Activated naive CD4-positive, alpha-beta T cell treated with Interleukin-2 at 50 U/mL for 16 hours (primary cell): ENCODE data around the gene SLC39A11.
"Not testable (repeated sequence)": the region's sequence is repeated elsewhere in the genome, so short reads cannot be mapped to it uniquely, and the experiment has no call there.

ENCODE experiments used
- DNase-seq: peaks from one replicate; pipeline ENCODE4 v3.0.0-alpha.2; 2020

SLC39A11 gene

DNA sequence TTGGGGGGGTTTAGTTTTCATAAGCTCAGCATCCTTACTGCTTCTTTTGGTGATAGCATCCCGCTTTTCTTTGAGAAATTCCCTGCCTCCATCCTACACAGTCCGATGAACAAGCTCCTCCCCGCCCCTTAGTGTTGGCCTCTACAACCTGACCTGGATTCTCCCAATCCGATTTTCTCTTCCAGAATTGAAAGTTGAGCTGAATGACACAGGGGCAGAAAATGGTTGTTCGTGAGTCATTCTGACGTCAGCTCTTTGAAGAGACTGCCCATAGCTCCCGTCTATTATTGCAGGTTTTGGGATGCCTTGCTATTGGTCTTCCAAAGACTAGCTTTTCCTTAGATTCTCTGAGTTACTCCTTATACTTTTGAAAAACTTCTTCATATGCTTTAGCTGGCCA, 279.7 kb downstream of the SLC39A11 start:
- no peak for DNase-seq

DNA sequence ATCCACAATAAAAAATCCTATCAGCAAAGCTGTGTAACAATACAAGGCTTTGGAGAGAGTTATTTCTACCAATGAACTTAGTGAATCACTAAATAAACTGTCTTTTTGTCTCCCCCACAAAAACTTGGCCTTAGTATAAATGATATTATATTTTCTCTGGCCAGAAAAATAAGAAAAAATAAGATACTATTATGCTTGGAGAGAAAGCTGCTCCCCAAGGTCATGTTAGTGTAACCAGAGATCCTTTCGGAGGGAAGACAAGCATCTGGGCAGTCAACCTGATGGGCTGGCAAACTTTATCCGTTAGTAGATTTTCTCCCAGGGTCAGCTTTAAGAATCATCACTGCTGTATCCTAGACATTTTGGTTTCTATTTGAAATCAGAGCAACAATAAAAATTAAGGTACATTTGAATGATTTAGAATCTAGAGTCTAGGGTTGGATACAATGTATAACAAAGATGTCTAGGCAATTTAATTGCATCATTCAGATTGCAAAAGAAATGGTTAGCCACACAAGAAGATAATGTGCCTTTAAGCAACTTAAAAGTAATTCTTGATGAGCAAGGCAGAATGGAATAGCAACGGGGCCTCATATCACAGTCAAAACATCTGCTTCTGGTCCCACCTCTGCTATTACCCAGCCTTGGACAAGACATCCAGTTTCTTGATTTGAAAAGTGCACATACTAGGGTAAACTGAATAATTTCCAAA, 280.4 kb downstream of the SLC39A11 start:
- DNase-seq = no peak

DNA sequence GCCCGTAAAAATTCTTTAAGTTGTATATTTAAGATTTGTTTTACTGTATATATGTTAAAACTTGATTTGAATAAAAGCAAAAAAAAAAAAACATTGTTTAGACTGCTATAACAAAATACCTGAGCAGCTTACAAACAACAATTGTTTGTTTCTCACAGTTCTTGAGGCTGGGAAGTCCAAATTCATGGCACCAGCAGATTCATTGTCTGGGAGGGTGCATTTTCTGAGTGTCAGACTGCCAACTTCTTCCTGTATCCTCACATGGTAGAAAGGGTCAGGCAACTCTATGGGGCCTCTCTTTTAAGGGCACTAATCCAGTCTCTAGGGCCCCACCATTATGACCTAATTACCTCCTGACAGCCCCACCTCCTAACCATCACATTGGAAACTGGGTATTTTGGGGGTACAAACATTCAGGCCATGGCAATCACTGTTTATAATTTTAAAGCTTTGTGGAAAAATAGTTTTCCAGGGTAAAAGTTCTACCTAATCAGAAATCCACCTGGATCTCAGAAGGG, 281.4 kb downstream of the SLC39A11 start:
- no peak for DNase-seq

DNA sequence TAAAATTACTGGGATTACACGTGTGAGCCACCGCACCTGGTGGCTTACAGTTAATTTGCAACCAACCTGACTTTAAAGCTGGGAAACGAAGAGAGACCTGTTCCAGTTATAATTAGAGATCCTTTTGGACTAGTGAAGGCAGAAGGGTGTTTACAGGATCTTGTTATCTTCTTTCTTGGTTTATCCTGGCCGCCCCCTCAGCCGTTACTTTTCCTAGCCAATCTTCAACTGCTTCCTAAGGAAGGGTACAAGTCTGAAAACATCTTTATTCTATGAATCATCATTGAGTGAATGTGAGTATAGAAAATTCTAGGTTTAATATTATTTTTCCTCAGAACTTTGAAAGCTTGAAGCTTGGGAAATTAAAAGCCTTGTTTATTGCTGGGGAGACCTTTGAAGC, 286.5 kb downstream of the SLC39A11 start:
- DNase-seq = no peak

DNA sequence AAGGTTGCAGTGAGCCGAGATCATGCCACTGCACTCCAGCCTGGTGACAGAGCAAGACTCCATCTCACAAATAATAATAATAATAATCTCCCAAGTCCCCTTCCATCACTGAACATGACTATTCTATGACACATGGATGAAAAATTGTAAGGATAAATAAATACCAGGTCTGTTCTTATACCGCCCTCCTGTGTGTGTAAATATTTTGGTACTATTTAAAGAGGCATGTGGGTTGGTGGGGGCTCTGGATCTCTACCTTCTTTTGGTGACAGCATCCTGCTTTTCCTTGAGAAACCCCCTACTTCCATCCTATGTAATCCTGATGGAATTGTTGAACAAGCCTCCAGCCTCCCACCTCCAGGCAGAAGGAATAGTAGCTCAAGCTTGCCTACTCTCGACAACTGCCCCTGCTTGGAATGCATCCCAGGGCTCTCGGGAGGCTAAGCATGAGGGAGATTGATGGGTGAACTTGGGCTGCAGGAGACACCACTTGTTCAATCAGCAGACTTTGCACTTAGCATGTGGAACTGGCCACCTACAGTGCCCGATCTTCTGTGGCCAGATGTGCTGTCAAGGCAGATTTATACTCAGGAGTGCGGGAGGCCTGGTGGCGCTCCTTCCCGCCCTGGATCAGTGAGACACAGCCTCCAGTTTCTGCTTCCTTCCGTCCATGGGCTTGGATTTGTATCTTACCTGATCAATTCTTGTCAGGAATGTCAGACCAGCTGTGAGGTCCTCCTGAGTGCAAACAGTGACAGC, 287.4 kb downstream of the SLC39A11 start:
- DNase-seq = no peak

DNA sequence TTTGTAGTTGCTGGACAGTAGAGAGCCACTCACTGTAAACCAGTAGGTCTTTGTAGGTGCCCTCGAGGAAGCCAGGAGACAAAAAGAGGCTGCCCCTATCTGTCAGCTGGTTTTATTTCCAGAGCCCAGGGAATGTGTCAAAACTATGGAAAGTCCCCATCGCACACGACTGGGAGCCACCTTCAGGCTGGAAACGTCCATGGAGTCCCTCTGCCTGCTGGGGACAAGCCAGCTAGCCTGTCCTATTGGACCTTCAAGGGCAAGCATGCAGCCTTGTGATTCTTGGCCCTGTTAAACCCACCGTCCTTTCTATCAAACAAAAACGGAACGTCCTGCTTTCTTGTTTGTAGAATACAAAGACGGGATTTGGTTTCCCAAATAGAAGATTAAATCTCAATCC, 289.8 kb downstream of the SLC39A11 start:
- DNase-seq = no peak

DNA sequence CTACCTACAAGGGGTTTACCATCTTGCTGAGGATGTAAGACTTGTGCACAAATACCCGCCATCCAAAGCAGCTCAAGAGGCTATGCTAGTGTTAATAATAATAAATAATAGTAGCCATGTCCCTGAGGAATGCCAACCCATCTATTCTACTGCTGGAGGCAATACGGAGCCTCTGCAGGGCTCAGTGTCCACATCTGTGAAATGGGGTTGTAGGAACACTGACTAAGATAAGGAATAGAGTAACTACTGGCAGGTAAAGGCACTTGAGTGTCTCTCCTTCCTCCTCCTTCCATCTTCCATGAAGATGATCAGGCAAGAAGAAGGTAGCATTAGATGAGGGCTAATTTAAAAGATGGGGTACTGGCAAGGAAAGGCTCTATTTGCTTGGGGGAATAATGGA, 295.3 kb downstream of the SLC39A11 start:
- DNase-seq = no peak

DNA sequence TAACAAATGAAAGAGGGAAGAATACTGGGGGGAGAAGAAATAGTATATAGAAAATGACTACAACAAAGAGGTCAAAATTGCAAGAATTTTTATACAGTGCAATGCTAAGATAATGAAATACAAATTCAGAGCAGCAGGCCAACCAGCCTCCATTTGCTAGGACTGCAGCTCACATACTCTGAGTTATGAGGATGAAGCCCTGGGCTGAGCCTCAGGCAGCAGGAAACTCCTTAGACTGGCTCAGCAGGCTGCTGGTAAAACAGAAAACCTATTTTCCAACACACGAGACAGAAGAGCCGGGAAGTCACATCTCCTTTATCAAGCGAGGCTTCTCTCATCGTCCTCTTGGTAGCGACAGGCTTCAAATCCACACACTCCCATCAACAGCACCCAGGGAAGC, 296.5 kb downstream of the SLC39A11 start:
- DNase-seq = no peak

DNA sequence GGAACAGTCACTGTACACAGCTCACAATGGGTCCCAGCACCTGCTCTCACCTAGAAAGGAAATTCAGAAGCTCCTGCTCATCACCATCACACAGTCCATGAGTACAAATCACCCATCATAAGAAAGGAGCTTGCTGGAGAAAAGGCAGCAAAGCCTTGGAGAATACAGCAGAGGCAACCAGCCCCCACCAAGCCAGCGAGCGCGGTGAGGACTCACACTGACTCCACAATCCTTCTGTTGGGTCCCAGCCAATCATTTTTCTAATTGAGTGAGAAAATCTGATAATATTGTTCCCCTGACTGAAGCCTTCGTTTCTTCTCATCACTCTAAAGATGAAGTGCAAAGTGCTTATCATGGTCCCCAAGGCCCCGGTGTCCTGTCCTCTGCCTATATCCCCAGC, 298.3 kb downstream of the SLC39A11 start:
- no peak for DNase-seq

DNA sequence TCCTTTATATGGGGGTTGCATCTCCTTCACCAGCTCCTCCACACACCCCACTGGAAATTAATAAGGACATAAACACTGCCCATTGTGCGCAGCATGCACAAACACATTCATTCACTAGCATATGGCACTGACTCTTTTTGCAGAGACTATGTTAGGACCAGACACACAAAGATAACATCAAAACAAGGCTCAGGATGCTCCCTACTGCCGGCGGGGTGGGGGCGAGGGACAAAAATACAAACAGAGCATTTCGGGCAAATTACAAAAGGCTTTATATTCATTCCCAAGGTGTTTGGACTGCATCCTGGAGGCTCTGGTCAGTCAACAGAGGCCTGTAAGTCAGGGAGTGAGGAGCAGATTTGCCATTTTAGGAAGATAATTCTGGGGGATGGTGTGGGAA, 299.7 kb downstream of the SLC39A11 start:
- no peak for DNase-seq

DNA sequence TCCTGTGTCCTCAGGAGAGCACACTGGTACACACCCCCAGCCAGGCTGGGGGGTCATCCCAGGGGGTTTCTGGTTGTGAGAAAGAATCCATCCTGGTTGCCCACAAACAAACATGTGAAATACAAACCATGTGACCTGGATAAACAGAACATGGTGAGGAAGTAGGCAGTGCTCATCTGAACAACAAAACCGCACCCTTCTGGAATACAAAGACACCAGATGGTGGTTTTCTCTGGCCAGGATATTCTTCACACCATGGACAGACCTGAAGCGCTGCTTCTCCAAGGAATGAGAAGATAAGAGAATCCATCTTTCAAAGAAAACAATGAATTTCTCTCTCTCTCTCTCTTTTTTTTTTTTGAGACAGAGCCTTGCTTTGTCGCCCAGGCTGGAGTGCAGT, 302.3 kb downstream of the SLC39A11 start:
- no peak for DNase-seq

DNA sequence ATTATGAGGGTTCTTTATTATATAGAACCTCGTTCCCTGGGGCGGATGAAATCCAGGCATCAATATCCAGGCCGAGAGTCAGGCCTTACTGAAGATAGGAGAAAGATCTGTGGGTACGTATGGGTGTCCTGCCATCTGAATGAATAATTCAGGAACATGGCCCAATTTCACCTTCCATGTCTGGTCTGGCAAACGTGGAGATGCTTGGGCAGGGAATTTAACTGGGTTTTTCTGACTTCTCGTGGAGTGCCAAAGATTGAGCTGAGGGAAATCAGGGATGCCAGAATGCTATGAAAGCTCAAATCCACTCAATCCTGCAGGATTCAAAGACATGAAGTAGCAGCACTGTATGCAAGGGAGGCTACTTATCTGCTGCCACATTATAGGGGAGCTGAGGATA, 302.8 kb downstream of the SLC39A11 start:
- DNase-seq = no peak

DNA sequence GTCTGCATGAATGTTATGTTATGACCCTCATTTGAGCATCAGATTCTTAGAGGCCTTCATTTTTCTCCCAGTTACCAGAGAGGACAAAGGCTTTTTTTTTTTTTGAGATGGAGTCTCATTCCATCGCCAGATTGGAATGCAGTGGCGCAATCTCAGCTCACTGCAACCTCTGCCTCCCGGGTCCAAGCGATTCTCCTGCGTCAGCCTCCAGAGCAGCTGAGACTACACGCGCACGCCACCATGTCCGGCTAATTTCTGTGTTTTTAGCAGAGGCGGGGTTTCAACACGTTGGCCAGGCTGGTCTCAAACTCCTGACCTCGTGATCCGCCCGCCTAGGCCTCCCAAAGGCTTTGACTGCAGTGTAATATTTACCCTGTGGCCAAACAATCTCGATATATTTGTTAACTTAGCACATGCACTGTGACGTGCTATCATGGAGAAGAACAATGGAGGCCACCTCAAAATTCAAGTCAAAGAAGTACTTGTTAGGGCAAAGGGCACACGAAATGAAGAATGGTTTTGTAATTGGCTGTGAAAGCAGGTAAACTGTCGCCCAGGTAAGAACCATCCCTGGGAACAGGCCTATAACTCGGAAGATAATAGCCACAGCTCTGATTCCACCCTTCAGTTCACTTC, 303.4 kb downstream of the SLC39A11 start:
- no peak for DNase-seq

DNA sequence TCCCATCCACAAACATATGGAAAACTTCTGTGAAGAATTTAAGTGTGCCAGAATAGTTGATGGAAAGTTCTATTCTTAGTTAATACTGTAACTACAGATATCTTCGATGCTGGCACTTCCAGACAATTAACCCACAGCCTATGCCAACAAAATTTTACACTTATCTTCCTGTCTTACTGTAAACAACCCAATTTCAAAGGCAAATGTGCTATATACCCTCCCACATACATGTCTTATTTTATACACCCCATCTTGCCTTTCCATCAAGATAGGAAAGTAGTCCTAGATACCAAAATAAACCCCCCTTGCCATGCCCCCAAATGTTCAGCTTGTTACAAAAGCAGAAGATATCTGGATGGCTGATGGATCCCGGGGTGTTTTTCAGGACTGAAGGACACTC, 306.3 kb downstream of the SLC39A11 start:
- no peak for DNase-seq

DNA sequence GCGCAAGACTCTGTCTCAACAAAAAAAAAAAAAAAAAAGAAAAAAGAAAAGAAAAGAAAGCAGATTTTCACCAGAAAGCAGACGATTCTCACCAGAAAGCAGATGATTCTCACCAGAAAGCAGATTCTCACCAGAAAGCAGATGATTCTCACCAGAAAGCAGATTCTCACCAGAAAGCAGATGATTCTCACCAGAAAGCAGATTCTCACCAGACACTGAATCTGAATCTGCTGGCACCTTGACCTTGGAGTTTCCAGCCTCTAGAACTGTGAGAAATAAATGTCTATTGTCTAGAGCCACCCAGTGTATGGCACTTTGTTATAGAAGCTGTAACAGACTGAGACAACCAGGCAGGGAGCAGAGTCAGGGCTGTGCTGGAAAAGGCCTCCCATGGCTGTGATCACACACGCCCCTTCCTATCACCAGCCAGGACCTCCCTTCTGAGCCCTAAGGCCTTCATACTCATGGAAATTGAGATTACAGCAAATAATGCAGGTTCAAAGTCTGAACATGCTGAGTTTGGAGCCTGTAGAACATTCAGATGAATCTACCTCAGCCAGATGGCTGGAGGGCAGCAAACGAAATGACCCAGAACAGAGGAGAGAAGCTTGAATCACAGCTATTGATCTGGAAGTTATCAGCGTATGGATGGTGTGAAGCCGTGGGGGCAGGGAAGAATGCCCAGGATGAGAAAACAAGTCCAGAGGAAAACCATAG, 309.3 kb downstream of the SLC39A11 start:
- DNase-seq = no peak

DNA sequence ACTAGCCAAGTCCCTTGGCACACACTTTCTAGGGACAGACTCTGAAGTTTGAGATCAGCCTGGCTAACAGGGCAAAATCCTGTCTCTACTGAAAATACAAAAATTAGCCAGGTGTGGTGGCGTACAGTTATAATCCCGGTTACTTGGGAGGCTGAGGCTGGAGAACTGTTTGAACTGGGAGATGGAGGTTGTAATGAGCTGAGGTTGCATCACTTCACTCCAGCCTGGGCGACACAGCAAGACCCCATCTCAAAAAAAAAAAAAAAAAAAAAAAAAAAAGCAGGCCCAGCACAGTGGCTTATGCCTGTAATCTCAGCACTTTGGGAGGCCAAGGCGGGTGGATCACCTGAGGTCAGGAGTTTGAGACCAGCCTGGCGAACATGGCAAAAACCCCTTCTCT, 310.1 kb downstream of the SLC39A11 start:
- DNase-seq = not testable (repeated sequence)

DNA sequence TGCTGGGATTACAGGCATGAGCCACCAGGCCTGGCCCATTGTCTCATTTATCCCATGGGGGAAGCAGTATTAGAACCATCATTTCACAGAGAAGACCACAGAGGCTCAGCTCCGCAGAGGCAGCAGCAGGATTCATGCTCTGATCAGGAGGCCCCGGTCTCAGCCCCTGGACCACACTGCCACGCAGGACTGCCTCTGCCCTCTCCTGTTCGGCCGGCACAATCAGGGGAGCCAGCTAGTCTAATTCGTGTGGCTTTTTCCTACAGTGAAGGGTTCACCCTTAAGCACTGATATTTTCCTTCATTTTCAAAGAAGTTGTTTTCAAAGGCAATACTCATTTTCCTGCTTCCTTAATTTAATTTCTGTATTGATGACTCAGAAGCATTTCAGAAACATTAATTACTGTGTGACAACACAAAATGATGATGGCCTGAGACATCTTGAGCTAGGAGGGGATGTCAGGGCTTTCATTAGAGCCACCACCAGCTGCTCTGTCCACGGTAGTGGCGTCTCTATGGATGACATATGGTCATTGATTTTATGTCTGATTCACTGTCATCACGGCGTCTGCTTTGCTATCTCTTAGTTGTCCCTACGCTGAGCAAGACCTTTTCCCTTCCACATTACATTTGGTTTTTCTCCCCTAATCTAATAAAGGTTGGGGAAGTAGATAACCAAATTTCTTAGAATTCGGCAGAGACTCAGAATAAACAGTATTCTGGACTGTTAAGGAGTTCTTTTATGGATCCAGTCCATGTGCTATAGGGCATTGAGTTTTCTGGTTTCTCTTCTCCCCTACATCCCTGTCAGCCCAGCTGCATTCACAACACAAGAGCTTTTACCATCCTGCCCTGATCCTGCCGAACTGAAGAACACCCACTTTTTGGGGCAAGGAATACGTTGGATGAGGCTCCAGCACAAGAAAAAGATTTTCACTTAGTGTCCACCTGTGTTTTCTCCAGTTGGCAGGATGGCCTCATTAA, 314.0 kb downstream of the SLC39A11 start:
- DNase-seq = no peak

DNA sequence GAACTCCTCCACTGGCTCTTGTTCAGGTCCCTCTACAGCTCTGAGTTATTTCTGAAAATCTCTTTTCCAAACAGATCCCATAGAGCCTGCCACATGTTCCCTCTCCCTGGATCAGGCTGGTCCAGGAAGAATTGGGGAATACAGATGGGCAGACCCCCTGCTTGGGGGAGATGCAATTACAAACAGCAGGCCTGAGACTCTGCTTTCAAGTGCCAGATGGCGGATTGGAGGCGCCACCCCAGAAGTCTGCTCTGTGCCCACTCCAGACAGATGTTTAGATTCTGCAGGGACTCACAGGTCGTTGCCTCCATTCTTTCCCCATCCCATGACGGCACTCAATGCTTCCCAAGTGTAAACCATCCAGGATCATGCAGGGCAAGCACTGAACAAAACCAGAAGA, 316.6 kb downstream of the SLC39A11 start:
- DNase-seq = no peak

DNA sequence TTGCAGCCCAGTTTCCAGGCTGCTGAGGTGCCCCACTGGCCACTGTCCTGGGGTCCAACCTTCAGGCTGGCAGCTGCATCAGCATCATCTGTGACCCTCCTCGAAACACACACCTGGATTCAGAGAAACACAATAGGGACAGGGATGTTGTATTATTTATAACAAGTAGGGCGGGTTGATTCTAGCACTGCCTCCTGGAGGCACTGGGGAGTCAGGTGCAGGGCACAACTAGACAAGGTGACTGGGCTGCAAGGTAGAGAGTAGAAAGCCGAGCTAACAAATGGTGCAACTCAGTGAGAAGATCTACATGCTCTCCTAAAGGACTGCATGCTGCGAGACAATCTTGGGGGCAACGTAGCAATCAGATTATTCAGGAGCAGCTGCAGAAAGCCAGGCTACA, 317.3 kb downstream of the SLC39A11 start:
- DNase-seq = no peak

DNA sequence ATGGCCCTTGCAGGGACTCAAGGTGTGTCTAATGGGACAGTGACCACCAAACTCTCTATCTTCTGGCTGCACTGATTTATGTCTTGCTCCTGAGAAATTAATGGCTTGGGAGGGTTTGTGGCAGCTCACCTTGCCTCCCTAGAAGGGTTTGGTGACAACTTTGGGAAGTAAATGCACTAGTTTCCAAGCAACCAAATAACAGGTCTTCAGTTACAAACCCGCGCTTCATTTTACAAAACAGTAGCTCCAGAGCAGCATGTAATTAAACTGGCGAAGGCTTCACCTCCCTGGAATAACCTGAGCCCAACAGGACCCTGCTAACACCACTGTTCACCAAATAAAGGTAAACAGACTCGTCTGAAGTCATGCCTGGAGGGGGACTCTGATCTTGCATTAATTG, 318.3 kb downstream of the SLC39A11 start:
- DNase-seq = no peak

DNA sequence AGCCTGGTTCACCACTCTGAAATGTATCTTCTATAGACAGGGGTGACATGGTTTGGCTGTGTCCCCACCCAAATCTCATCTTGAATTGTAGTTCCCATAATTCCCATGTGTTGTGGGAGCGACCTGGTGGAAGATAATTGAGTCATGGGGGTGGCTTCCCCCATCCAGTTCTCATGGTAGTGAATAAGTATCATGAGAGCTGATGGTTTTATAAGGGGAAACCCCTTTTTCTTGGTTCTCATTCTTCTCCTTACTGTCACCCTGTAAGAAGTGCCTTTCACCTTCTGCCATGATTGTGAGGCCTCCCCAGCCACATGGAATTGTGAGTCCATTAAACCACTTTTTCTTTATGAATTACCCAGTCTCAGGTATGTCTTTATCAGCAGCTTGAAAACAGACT, 319.3 kb downstream of the SLC39A11 start:
- DNase-seq = not testable (repeated sequence)

DNA sequence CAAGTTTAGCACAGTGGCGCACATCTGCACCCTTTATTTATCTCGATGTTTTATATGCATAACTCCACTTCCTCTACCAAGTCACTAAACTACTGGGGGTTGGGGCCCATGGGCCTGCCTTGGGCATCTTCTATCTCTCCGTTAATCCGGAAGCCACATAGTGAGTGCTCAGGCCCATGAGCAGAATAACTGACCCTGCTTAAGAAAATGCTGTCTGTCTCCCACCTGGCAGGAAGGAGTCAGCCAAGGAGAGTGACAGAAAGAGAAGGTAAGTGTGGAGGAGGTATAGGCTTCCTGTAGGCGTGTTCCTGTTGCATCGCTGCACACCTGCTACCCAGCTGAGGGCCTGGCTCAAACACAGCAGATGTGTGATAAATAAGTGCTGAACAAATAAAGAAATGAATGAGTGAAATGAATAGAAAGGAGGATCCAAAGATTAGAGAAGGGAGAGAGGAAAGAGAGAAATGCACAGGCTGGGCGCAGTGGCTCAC, 320.1 kb downstream of the SLC39A11 start:
- no peak for DNase-seq
